ENCODE results near the gene PCID2.

PCID2 gene

GRCh38 chr13:113187263-113187669 lies 21.2 kb downstream of the PCID2 start:
- no peak for DNase-seq (ENCODE audit: low spot score)

- DNase-seq (ENCODE audit: low spot score) = no peak
Observed at GRCh38 chr13:113186061-113186900, 22.2 kb downstream of the PCID2 start.

- DNase-seq (ENCODE audit: low spot score) = no peak
Observed at GRCh38 chr13:113184568-113185440, 23.7 kb downstream of the PCID2 start.

- no peak for DNase-seq (ENCODE audit: low spot score)
Observed at GRCh38 chr13:113183450-113184129, 24.9 kb downstream of the PCID2 start.

- no peak for DNase-seq (ENCODE audit: low spot score)
Observed at GRCh38 chr13:113182046-113182445, 26.4 kb downstream of the PCID2 start.

- DNase-seq (ENCODE audit: low spot score) = no peak
Observed at GRCh38 chr13:113179374-113180230, 28.9 kb downstream of the PCID2 start.

GRCh38 chr13:113178896-113179167 lies 29.6 kb downstream of the PCID2 start:
- DNase-seq (ENCODE audit: low spot score) = no peak

GRCh38 chr13:113178070-113178895 lies 30.2 kb downstream of the PCID2 start:
- no peak for DNase-seq (ENCODE audit: low spot score)

- no peak for DNase-seq (ENCODE audit: low spot score)
Observed at GRCh38 chr13:113176822-113177221, 31.6 kb downstream of the PCID2 start.

GRCh38 chr13:113176280-113176679 lies 32.2 kb downstream of the PCID2 start:
- no peak for DNase-seq (ENCODE audit: low spot score)

GRCh38 chr13:113172419-113172926 lies 36.0 kb downstream of the PCID2 start:
- no peak for DNase-seq (ENCODE audit: low spot score)

- DNase-seq (ENCODE audit: low spot score) = no peak
Observed at GRCh38 chr13:113171250-113172125, 37.0 kb downstream of the PCID2 start.

- no peak for DNase-seq (ENCODE audit: low spot score)
Observed at GRCh38 chr13:113170511-113170910, 38.0 kb downstream of the PCID2 start.

GRCh38 chr13:113169277-113170272 lies 38.9 kb downstream of the PCID2 start:
- no peak for DNase-seq (ENCODE audit: low spot score)

- no peak for DNase-seq (ENCODE audit: low spot score)
Observed at GRCh38 chr13:113168211-113168610, 40.3 kb downstream of the PCID2 start.

GRCh38 chr13:113167575-113167974 lies 40.9 kb downstream of the PCID2 start:
- no peak for DNase-seq (ENCODE audit: low spot score)

- DNase-seq (ENCODE audit: low spot score) = no peak
Observed at GRCh38 chr13:113167155-113167554, 41.3 kb downstream of the PCID2 start.

- no peak for DNase-seq (ENCODE audit: low spot score)
Observed at GRCh38 chr13:113166681-113167080, 41.8 kb downstream of the PCID2 start.
